ENCODE data around the gene KCNC4. TPM values are rescaled to one million over a fixed set of nuclear protein-coding genes. Genes with fewer than 3 reads are reported as not detected.

Gene KCNC4
- 2.0 to 4.5 TPM (median 3.6 TPM) in 5 replicates for total RNA-seq (2022; extraction: Qiagen RNA extraction)

DNA sequence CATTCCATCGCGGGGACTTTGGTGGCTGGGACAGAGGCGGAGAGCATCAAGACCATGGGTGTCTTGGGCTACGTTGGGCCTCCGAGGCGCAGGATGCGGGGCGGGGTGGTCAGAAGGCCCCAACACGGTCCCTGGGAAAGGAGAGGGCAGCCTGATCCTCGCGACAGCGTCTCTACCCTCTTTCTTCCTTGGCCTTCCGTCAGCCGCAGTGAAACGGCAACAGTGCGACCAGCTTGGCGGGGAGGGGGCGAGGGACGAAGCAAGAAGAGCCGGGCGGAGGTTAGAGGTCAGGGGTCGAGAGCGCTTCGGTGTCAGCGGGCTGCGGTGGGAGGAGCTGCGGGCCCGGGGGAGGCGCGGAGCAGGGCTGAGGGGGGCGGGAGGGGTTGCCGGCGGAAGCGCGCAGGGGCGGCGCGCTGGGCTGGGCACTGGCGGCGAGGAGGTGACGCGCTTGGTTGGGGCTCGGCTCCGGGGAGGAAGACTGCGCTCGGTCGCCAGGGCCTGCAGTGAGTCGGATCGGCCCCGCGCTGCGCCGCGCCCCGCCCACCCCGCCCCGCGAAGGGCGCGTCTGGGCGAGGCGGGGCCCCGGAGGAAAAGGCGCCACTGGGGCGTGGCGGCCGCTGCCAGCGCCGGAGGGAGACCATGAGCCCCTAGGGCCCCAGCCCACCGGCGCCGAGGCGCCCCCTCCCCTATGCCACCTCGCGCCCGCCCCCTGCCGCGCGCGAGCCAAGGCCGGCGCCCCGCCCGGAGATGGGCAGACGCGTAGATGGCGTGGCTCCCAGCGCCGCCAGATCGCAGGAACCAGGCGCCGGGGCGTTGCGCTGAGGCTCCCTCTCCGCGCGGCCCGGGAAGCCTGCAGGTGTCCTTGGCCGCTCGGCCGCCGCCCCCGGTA lies at the start of gene KCNC4:
Gene KCNC4 (plus strand): TSS at position 600 of the 889 bp plus-strand sequence. CDS start 1,186 bp downstream, outside the sequence.

Other genes starting within 250 kb of the KCNC4 start
- gene AHCYL1, start 225.5 kb upstream of the KCNC4 start, total RNA-seq (2022; extraction: Qiagen RNA extraction) = 41.7 to 64.0 TPM (median 56.3 TPM) in 5 replicates
- gene STRIP1, start 175.7 kb upstream of the KCNC4 start, total RNA-seq (2022; extraction: Qiagen RNA extraction) = 10.7 to 14.9 TPM (median 12.5 TPM) in 5 replicates
- not detected in 5 replicates for gene ALX3, start 139.6 kb upstream of the KCNC4 start, total RNA-seq (2022; extraction: Qiagen RNA extraction)
- not detected in 5 replicates for gene UBL4B, start 97.9 kb upstream of the KCNC4 start, total RNA-seq (2022; extraction: Qiagen RNA extraction)
- gene SLC6A17, start 59.8 kb upstream of the KCNC4 start, total RNA-seq (2022; extraction: Qiagen RNA extraction) = 3.4 to 6.5 TPM (median 5.3 TPM) in 5 replicates
- 6.7 to 12.1 TPM (median 10.6 TPM) in 5 replicates for gene RBM15, start 129.1 kb downstream of the KCNC4 start, total RNA-seq (2022; extraction: Qiagen RNA extraction)
- 30.8 to 41.6 TPM (median 35.2 TPM) in 5 replicates for gene SLC16A4, start 180.7 kb downstream of the KCNC4 start, total RNA-seq (2022; extraction: Qiagen RNA extraction)
- 158 to 207 TPM (median 161 TPM) in 5 replicates for gene LAMTOR5, start 197.4 kb downstream of the KCNC4 start, total RNA-seq (2022; extraction: Qiagen RNA extraction)
- not detected in 5 replicates for gene PROK1, start 240.8 kb downstream of the KCNC4 start, total RNA-seq (2022; extraction: Qiagen RNA extraction)